PC-9 (cell line): ENCODE measurements around the gene INTS1. TPM values are rescaled to one million over a fixed set of nuclear protein-coding genes. Genes with fewer than 3 reads are reported as not detected.

Experiments
- BruUV-seq: library from RNA; stranded (reverse); fragments of 400-500 nt; replicated peaks from 2 replicates; lab custom pipeline; 2021; lab: Mats Ljungman, UMichigan
- CTCF ChIA-PET: fragments of 300-600 bp; sonication (Branson Sonifier 250); formaldehyde crosslinking; loops from one replicate; lab custom pipeline; 2022; ENCODE audit warnings: antibody characterized with exemption; lab: Charles Lee
- POLR2A ChIA-PET: fragments of 300-600 bp; sonication (Branson Sonifier 250); formaldehyde crosslinking; loops from one replicate; lab custom pipeline; 2022; ENCODE audit warnings: antibody characterized with exemption; ENCODE audit not compliant: unreplicated experiment; lab: Charles Lee
- DNase-seq, 2 experiments: peaks; one replicate each; pipeline versions ENCODE4 v3.0.0 to v3.0.0-alpha.2; 2015 to 2022; ENCODE audit warnings: mixed read lengths in 1 of 2
- H2AFZ ChIP-seq: fragments of 200-600 bp; sonication (generic); 2 replicates; pipeline ENCODE4 v1.8.1; 2017; ENCODE audit warnings: antibody characterized with exemption
- H3F3A ChIP-seq: fragments of 200-600 bp; sonication (generic); 2 replicates; pipeline ENCODE4 v1.8.1; 2017; ENCODE audit warnings: antibody characterized with exemption, mild to moderate bottlenecking, low read depth; ENCODE audit not compliant: insufficient read depth
- H3K27ac ChIP-seq: fragments of 200-600 bp; sonication (generic); 2 replicates; pipeline ENCODE4 v1.6.1; 2016; ENCODE audit warnings: mixed run types
- H3K27me3 ChIP-seq: fragments of 200-600 bp; sonication (generic); 2 replicates; pipeline ENCODE4 v1.6.1; 2016; ENCODE audit warnings: low read depth, mixed run types; ENCODE audit not compliant: insufficient read depth
- H3K36me3 ChIP-seq: fragments of 200-600 bp; sonication (generic); 2 replicates; pipeline ENCODE4 v1.6.1; 2016; ENCODE audit warnings: low read depth, mixed run types
- H3K4me1 ChIP-seq: fragments of 200-600 bp; sonication (generic); replicated peaks from 2 replicates; pipeline ENCODE4 v1.6.1; 2016; ENCODE audit warnings: mixed run types; ENCODE audit not compliant: insufficient read depth
- H3K4me2 ChIP-seq: fragments of 200-600 bp; sonication (generic); 2 replicates; pipeline ENCODE4 v1.6.1; 2017; ENCODE audit warnings: mixed run types
- H3K4me3 ChIP-seq: fragments of 200-600 bp; sonication (generic); 2 replicates; pipeline ENCODE4 v1.6.1; 2016; ENCODE audit warnings: mixed run types
- H3K79me2 ChIP-seq: fragments of 200-600 bp; sonication (generic); 2 replicates; pipeline ENCODE4 v1.6.1; 2017; ENCODE audit warnings: low read depth, mixed run types
- H3K9me2 ChIP-seq: fragments of 200-600 bp; sonication (generic); 2 replicates; pipeline ENCODE4 v1.8.1; 2017; ENCODE audit warnings: mild to moderate bottlenecking; ENCODE audit not compliant: insufficient read depth
- H3K9me3 ChIP-seq: fragments of 200-600 bp; sonication (generic); 2 replicates; pipeline ENCODE4 v1.8.1; 2016; ENCODE audit warnings: low read depth; ENCODE audit not compliant: insufficient read depth
- H4K20me1 ChIP-seq: fragments of 200-600 bp; sonication (generic); 2 replicates; pipeline ENCODE4 v1.8.1; 2017; ENCODE audit not compliant: insufficient read depth
- EZH2 ChIP-seq: fragments of 200-600 bp; sonication (generic); IDR thresholded peaks from 2 replicates; pipeline ENCODE4 v1.8.0; 2017; ENCODE audit warnings: antibody characterized with exemption, low read depth
- intact Hi-C: fragments of 100-400 bp; cut with micrococcal nuclease; formaldehyde crosslinking; loops from one replicate; pipeline ENCODE4 v1.10.0; 2022; ENCODE audit not compliant: unreplicated experiment
- total RNA-seq: library from RNA; stranded (reverse); gene quantifications from 2 replicates; pipeline ENCODE4 v1.2.3, GENCODE V29; 2021
- TF ChIP-seq, protein P1 (sequence below): fragments of 200-600 bp; sonication (generic); conservative IDR thresholded peaks from 2 replicates; pipeline ENCODE4 v1.6.1; 2017; ENCODE audit warnings: mixed run types, antibody characterized with exemption, mild to moderate bottlenecking, moderate library complexity

INTS1 gene
- total RNA-seq, 1 experiment from 2014 or later = 124 TPM

DNA sequence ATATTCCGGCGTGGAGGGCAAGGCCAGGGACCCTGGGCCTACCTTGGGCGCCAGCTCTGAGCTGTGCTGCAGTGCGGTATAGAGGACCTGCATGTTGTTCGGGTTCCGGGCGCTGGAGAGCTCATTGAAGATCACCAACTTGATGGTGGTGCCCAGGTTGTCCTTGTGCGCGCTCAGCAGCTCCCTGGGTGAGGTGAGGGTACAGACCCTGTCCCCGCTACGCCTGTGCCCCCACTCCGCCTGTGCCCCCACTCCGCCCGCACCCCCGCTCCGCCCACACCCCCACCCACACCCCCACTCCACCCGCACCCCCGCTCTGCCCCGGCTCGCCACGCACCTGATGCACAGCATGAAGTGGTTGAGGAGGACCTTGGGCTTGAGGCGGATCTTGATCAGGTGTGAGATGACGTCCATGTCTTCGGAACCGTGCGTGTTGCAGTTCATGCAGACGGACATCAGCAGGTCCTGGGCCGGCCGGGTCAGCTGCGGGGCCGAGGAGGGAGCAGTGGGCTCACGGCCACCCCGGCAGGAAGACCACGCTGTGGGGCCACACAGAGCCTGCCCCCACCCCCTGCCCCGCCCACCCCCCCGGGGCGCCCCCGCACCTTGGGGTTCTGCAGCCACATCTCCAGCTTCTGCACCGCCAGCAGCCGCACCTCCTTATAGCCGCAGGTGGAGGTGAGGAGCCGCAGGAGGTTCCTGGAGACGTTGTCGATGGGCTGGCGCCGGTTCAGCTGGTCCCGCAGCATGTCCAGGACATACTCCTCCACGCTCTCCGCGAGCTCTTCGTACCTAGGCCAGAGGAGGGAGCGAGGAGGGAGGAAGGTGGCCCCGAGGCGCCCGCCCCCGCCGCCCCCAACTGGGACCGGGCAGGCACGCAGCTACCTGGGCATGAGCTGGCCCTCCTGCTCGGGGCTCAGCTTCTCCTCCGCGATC is 5.6 kb downstream of the INTS1 start:
- H3K27me3 ChIP-seq = no peaks in the 10 kb centered on the region
- no peak overlapping the region for H2AFZ ChIP-seq
- BruUV-seq = no TSS peak
- H3K9me3 ChIP-seq = no peaks in the 10 kb centered on the region
- 0 out of 2 replicates have a peak, but pooled peaks cover 19% of the 10 kb centered on the region for H3K36me3 ChIP-seq
- H3K4me1 ChIP-seq = peaks cover 11% of the 10 kb centered on the region
- ChIA-PET POLR2A (interaction anchor here (0.6 kb wide), 1 partner anchor 726 kb away, joined by 3 read pairs; no protein-coding TSS in a partner anchor), CTCF (no interaction called here)
- H4K20me1 ChIP-seq = peaks cover 37% of the 10 kb centered on the region
- TF ChIP-seq EZH2 = no peak
- TF ChIP-seq, protein P1, sequence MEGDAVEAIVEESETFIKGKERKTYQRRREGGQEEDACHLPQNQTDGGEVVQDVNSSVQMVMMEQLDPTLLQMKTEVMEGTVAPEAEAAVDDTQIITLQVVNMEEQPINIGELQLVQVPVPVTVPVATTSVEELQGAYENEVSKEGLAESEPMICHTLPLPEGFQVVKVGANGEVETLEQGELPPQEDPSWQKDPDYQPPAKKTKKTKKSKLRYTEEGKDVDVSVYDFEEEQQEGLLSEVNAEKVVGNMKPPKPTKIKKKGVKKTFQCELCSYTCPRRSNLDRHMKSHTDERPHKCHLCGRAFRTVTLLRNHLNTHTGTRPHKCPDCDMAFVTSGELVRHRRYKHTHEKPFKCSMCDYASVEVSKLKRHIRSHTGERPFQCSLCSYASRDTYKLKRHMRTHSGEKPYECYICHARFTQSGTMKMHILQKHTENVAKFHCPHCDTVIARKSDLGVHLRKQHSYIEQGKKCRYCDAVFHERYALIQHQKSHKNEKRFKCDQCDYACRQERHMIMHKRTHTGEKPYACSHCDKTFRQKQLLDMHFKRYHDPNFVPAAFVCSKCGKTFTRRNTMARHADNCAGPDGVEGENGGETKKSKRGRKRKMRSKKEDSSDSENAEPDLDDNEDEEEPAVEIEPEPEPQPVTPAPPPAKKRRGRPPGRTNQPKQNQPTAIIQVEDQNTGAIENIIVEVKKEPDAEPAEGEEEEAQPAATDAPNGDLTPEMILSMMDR = no peak
- intact Hi-C loops = no loop called here
- H3K4me2 ChIP-seq = no peak overlapping the region
- H3K79me2 ChIP-seq = peaks cover 28% of the 10 kb centered on the region
- H3K27ac ChIP-seq = no peak overlapping the region
- no peaks in the 10 kb centered on the region for H3F3A ChIP-seq
- DNase-seq = no peak
- H3K4me3 ChIP-seq = no peak overlapping the region
- H3K9me2 ChIP-seq = no peaks in the 10 kb centered on the region

DNA sequence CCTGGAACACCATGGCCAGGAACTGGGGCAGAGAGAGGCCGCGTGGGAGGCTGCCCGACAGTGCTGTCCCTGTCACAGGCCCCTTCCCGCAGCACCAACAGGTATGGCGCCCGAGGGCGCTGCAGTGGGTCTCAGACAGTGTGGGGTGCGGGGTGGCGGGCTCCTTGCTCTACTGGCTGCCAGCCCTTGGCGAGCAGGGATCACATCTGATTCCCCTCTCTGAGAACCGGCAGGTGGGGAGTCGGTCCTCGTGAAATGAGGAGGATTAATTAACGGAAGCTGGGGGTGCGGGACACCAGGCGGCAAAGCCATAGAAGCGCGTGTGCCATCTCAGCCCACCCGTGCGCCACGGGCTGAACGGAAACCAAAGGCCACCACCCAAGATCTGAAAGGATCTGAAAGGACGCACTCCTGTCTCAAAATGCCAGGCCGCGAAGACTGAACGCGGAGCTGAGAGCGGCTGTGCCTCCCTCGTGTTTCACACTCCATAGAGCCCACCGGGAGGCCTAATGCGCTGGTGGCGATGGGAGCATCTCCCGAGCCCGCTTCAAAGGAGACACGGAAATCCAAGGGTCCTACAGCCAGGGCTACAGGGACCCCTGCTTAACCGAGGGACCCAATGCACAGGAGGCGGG is 6.8 kb downstream of the INTS1 start:
- Histone ChIP-seq H3K4me2 (no peak overlapping the region), H3F3A (no peaks in the 10 kb centered on the region), H3K27ac (no peak overlapping the region), H3K79me2 (peaks cover 15% of the 10 kb centered on the region), H3K27me3 (no peaks in the 10 kb centered on the region), H2AFZ (no peak overlapping the region), H3K4me3 (no peak overlapping the region), H3K36me3 (0 out of 2 replicates have a peak, but pooled peaks cover 14% of the 10 kb centered on the region), H4K20me1 (peaks cover 30% of the 10 kb centered on the region), H3K9me3 (no peaks in the 10 kb centered on the region), H3K4me1 (peaks cover under 1% of the 10 kb centered on the region), H3K9me2 (no peaks in the 10 kb centered on the region)
- TF ChIP-seq, protein P1 = no peak
- no peak for TF ChIP-seq EZH2
- DNase-seq = no peak
- ChIA-PET CTCF (no interaction called here), POLR2A (no interaction called here)
- BruUV-seq = no TSS peak
- intact Hi-C loops = no loop called here

DNA sequence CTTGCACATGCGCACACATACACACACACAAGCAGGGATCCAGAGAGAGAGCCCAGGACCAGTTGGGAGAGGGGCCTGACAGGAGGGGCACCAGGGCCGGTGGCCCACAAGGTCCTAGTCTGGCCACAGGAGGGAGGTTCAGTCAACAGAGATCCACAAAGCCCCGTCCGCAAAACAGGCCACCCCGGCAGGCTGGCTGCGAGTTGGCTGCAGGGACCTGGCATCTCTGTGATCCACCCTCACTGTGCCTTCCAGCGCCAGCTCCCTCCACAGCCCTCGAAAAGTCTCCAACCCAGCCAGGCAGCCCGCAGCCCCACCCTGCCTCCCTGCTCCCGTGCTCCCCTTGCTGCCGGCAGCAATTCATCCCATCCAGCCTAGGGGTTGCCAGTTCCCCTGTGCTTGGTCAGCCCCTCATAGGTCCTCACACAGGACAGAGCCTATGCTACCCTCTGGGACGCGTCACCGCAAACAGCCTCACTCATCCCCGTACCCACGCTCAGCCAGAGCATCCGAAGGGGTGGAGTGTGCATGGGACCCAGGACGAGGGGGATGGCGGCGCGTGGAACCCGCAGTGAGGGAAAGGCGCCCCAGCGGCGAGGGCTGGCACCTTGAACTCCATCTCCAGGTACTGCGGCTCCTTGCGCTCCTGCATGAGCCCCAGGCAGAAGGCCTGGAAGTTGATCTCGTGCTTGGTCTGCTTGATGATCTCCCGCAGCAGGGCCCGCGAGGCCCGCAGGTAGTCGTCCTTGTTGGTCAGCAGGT is 7.5 kb downstream of the INTS1 start:
- Histone ChIP-seq H4K20me1 (peaks cover 23% of the 10 kb centered on the region), H3K4me2 (no peak overlapping the region), H3K36me3 (0 out of 2 replicates have a peak, but pooled peaks cover 8% of the 10 kb centered on the region), H3F3A (no peaks in the 10 kb centered on the region; the same call in 1 of the 2 replicates), H3K27me3 (no peaks in the 10 kb centered on the region), H3K27ac (no peak overlapping the region), H3K9me2 (no peaks in the 10 kb centered on the region), H2AFZ (no peak overlapping the region), H3K4me3 (no peak overlapping the region), H3K9me3 (no peaks in the 10 kb centered on the region), H3K79me2 (peaks cover 8% of the 10 kb centered on the region), H3K4me1 (no peaks in the 10 kb centered on the region)
- no peak for DNase-seq
- POLR2A ChIA-PET = no interaction called here
- intact Hi-C loops = no loop called here
- CTCF ChIA-PET = no interaction called here
- BruUV-seq = no TSS peak
- TF ChIP-seq EZH2 = no peak
